Right lobe of liver (tissue), 6 donors: ENCODE measurements around the gene PNLIPRP2. TPM values are rescaled to one million over a fixed set of nuclear protein-coding genes. Genes with fewer than 3 reads are reported as not detected.

ENCODE experiments used
- ATAC-seq, 4 donors: fragments of 200-7000 bp; cut with Tn5 transposase; one replicate each; pipeline ENCODE4 v1.9.1; 2020; ENCODE audit warnings: mild to moderate bottlenecking in 4 of 4, moderate library complexity in 4 of 4
- DNase-seq, 3 donors: peaks; one replicate each; pipeline ENCODE4 v3.0.0-alpha.2; 2020
- H3K27ac ChIP-seq, 3 donors: fragments of 200-600 bp; one replicate each; pipeline ENCODE4 v1.8.0; 2022
- H3K27me3 ChIP-seq, 2 donors: fragments of 200-600 bp; one replicate each; pipeline ENCODE4 v1.8.0; 2022
- H3K36me3 ChIP-seq, 4 donors: fragments of 200-600 bp; sonication (generic) in 1 of 4; one replicate each; pipeline versions ENCODE4 v1.5.1 to v1.8.0; 2017 to 2022; ENCODE audit warnings: control low read depth in 1 of 4
- H3K4me1 ChIP-seq, 4 donors: fragments of 200-600 bp; sonication (generic) in 1 of 4; one replicate each; pipeline versions ENCODE4 v1.5.1 to v1.8.0; 2017 to 2022; ENCODE audit warnings: control low read depth in 1 of 4
- H3K4me3 ChIP-seq, 3 donors: fragments of 200-600 bp; one replicate each; pipeline ENCODE4 v1.8.0; 2022
- H3K9me3 ChIP-seq, 4 donors: fragments of 200-600 bp; sonication (generic) in 1 of 4; one replicate each; pipeline versions ENCODE4 v1.5.1 to v1.8.0; 2017 to 2022; ENCODE audit warnings: control low read depth in 1 of 4
- CTCF ChIP-seq, 4 donors: fragments of 200-600 bp in 3 of 4; fragments of 450-650 bp in 1 of 4; IDR thresholded peaks; one replicate each; pipeline versions ENCODE4 v1.5.1 to v1.8.0; 2016 to 2022; ENCODE audit warnings: antibody characterized with exemption in 4 of 4, mild to moderate bottlenecking in 2 of 4
- POLR2A ChIP-seq: fragments of 450-650 bp; IDR thresholded peaks from one replicate; pipeline ENCODE4 v1.6.1; 2017; ENCODE audit warnings: antibody characterized with exemption, mild to moderate bottlenecking
- WGBS: methylation state at CpG from one replicate; pipeline ENCODE4 v1.1.6; 2018; ENCODE audit warnings: low coverage, low lambda C conversion rate; ENCODE audit not compliant: insufficient coverage; ENCODE audit errors: missing lambda C conversion rate; 5-methylcytosine and 5-hydroxymethylcytosine counted together
- intact Hi-C, 2 donors: fragments of 100-400 bp; cut with DNase I; formaldehyde crosslinking; loops; one replicate each; pipeline versions ENCODE4 v1.11.2 to v1.14.1; 2022
- total RNA-seq, 6 experiments: library from RNA; depleted of rRNA in 2 of 6; stranded (reverse); fragments of >200 nt in 2 of 6; fragmentation: NEBNext Ultra II Directional in 3 of 6; extraction: Animal tissue kit (Norgen Biotek cat#: 25700) in 3 of 6; gene quantifications; one replicate each; pipeline versions ENCODE4 v1.1.0 to v1.2.4, GENCODE V29; 2016 to 2023
- donor health status: DM: no; HTN: yes; CAD: no.
- donor health status: DM: no; HTN: no; CAD: no.
- donor health status: DM: no; HTN: no; CAD: no.
- donor health status: DM: no; HTN: yes; CAD: no.
- donor health status: DM: no; HTN: yes; CAD: no.

PNLIPRP2 gene
- total RNA-seq, 6 experiments from 2014 or later: not detected

DNA sequence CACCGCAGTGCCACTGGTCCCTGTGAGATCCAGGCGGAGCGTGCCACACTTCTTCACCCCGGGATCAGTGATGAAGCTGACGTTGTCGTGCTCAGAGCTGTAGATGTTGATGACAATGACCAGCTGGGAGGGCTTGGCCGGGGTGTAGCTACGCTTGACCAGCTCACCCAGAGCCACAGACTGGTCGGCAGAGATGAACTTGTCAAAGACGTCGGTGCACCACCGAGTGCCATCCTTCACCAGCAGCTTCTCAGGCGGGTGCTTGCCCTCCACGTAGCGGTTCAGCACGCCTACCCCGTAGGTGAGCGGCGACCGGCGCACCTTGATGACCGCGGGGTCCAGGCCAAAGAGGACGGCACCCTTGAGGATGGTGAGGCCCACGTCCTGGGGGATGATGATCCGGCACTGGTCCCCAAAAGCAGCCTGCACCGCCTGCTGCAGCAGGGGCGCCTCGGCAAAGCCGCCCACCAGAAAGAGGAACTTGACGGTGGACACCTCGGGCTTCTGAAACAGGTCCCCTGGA is 54.2 kb downstream of the PNLIPRP2 start:
- TF ChIP-seq CTCF (IDR thresholded peaks at IDR 0.05): no peak
- no peak for TF ChIP-seq POLR2A
- H3K36me3 ChIP-seq: no peaks in the 10 kb centered on the region
- no peak overlapping the region for H3K27ac ChIP-seq
- no peak overlapping the region for H3K4me3 ChIP-seq
- peak in 1 of 4 donors; percentile 18 for ATAC-seq
- H3K27me3 ChIP-seq: no peaks in the 10 kb centered on the region
- no peak for DNase-seq
- H3K4me1 ChIP-seq: no peaks in the 10 kb centered on the region
- 70% methylated on average over 4 of the region's 32 CpGs for WGBS
- intact Hi-C loops: no loop called here
- H3K9me3 ChIP-seq: no peaks in the 10 kb centered on the region

- TF ChIP-seq CTCF (IDR thresholded peaks at IDR 0.05) (no peak), POLR2A (no peak)
- 56% methylated on average over 2 of the region's 11 CpGs for whole genome bisulfite sequencing
- DNase-seq (no peak), ATAC-seq (no peak)
- Histone ChIP-seq H3K27ac (no peak overlapping the region), H3K9me3 (no peaks in the 10 kb centered on the region), H3K4me3 (no peak overlapping the region), H3K27me3 (no peaks in the 10 kb centered on the region), H3K36me3 (no peaks in the 10 kb centered on the region), H3K4me1 (no peaks in the 10 kb centered on the region)
- intact Hi-C loops: no loop called here
Measured at GRCh38 chr10:116676118-116676517, 55.4 kb downstream of the PNLIPRP2 start.

- no peak for DNase-seq
Measured at GRCh38 chr10:116676633-116677032, 55.9 kb downstream of the PNLIPRP2 start.

GRCh38 chr10:116679351-116679750 is 58.6 kb downstream of the PNLIPRP2 start:
- WGBS: 95% methylated on average over 13 of the region's 15 CpGs
- TF ChIP-seq POLR2A (no peak), CTCF (IDR thresholded peaks at IDR 0.05) (no peak)

More at GRCh38 chr10:116676633-116677032, 55.9 kb downstream of the PNLIPRP2 start:
- Histone ChIP-seq H3K9me3 (no peaks in the 10 kb centered on the region), H3K4me3 (no peak overlapping the region), H3K27me3 (no peaks in the 10 kb centered on the region), H3K27ac (no peak overlapping the region), H3K4me1 (no peaks in the 10 kb centered on the region), H3K36me3 (no peaks in the 10 kb centered on the region)
- ATAC-seq: no peak
- 0% methylated on average over 1 of the region's 8 CpGs for WGBS
- no peak for TF ChIP-seq CTCF (IDR thresholded peaks at IDR 0.05)
- TF ChIP-seq POLR2A: no peak
- intact Hi-C loops: no loop called here

DNA sequence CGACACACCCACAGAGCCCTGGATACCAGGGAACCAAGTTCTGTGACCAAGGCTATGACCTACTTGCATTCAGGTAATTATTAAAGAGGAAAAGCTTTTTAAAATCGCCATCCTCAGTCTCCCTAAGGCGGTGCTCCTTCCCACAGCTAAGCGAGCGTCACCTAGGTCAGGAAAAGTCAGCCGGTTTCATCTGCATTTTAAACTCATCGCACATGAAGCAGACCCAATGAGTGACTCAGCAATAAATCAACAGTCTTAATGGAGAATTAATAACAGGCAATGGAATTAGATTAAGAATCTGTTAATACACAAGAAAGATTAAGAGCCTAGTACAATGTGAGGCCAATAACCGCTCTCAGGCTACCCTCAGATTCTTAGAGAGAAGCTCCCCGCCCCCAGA is 62.4 kb downstream of the PNLIPRP2 start:
- H3K4me3 ChIP-seq: no peak overlapping the region
- intact Hi-C loops: loop anchor here (5.0 to 10.0 kb wide), 2 partner anchors 104 to 492 kb away; no protein-coding TSS in a partner anchor
- no peak for TF ChIP-seq POLR2A
- TF ChIP-seq CTCF (IDR thresholded peaks at IDR 0.05): no peak
- H3K4me1 ChIP-seq: no peaks in the 10 kb centered on the region
- no peak overlapping the region for H3K27ac ChIP-seq
- no peaks in the 10 kb centered on the region for H3K36me3 ChIP-seq
- DNase-seq (no peak), ATAC-seq (no peak)
- WGBS: 67% methylated on average over 9 of the region's 9 CpGs
- H3K27me3 ChIP-seq: no peaks in the 10 kb centered on the region
- H3K9me3 ChIP-seq: no peaks in the 10 kb centered on the region

More at GRCh38 chr10:116679351-116679750, 58.6 kb downstream of the PNLIPRP2 start:
- ATAC-seq: no peak
- Histone ChIP-seq H3K27me3 (no peaks in the 10 kb centered on the region), H3K9me3 (no peaks in the 10 kb centered on the region), H3K27ac (no peak overlapping the region), H3K4me3 (no peak overlapping the region), H3K4me1 (no peaks in the 10 kb centered on the region), H3K36me3 (no peaks in the 10 kb centered on the region)
- no peak for DNase-seq
- intact Hi-C loops: no loop called here
